ENCODE results near the gene NHSL1. TPM values are rescaled to one million over a fixed set of nuclear protein-coding genes. Genes with fewer than 3 reads are reported as not detected.

Gene NHSL1
- total RNA-seq, 2 donors from 2014 or later: 9.7 to 13.3 TPM

GRCh38 chr6:138502546-138502945, 3.3 kb upstream of the NHSL1 start:
- TF ChIP-seq CTCF (IDR thresholded peaks at IDR 0.05): no peak
- H3K4me1 ChIP-seq (ENCODE audit: control insufficient read depth in 1 of 2, low read depth in 2 of 2): no peaks in the 10 kb centered on the region

GRCh38 chr6:138500867-138501446, 1.7 kb upstream of the NHSL1 start:
- no peak for ATAC-seq (ENCODE audit: insufficient number of reproducible peaks, low FRiP score, low read depth)

More at GRCh38 chr6:138502546-138502945, 3.3 kb upstream of the NHSL1 start:
- no peaks in the 10 kb centered on the region for H3K9me3 ChIP-seq
- H3K27me3 ChIP-seq (replicated peaks; ENCODE audit: insufficient read depth): no peaks in the 10 kb centered on the region
- no peak for DNase-seq (ENCODE audit: low spot score)
- H3K36me3 ChIP-seq: no peaks in the 10 kb centered on the region
- no peak overlapping the region for H3K4me3 ChIP-seq
- H3K27ac ChIP-seq: no peak overlapping the region
- no peak for ATAC-seq (ENCODE audit: insufficient number of reproducible peaks, low FRiP score, low read depth)

GRCh38 chr6:138500045-138500665, 861 bp upstream of the NHSL1 start:
- TF ChIP-seq CTCF (IDR thresholded peaks at IDR 0.05): no peak
- H3K4me3 ChIP-seq: no peak overlapping the region
- no peak for ATAC-seq (ENCODE audit: insufficient number of reproducible peaks, low FRiP score, low read depth)

More at GRCh38 chr6:138500867-138501446, 1.7 kb upstream of the NHSL1 start:
- H3K36me3 ChIP-seq: no peaks in the 10 kb centered on the region
- no peak for TF ChIP-seq CTCF (IDR thresholded peaks at IDR 0.05)
- H3K9me3 ChIP-seq: no peaks in the 10 kb centered on the region
- DNase-seq (ENCODE audit: low spot score): no peak
- H3K27ac ChIP-seq: no peak overlapping the region
- no peaks in the 10 kb centered on the region for H3K27me3 ChIP-seq (replicated peaks; ENCODE audit: insufficient read depth)
- no peaks in the 10 kb centered on the region for H3K4me1 ChIP-seq (ENCODE audit: control insufficient read depth in 1 of 2, low read depth in 2 of 2)
- no peak overlapping the region for H3K4me3 ChIP-seq

GRCh38 chr6:138498629-138499302, 528 bp downstream of the NHSL1 start:
- Histone ChIP-seq H3K27me3 (replicated peaks; ENCODE audit: insufficient read depth) (no peaks in the 10 kb centered on the region), H3K27ac (no peak overlapping the region), H3K9me3 (no peaks in the 10 kb centered on the region), H3K4me1 (ENCODE audit: control insufficient read depth in 1 of 2, low read depth in 2 of 2) (no peaks in the 10 kb centered on the region), H3K36me3 (no peaks in the 10 kb centered on the region), H3K4me3 (no peak overlapping the region)
- DNase-seq (ENCODE audit: low spot score) (no peak), ATAC-seq (ENCODE audit: insufficient number of reproducible peaks, low FRiP score, low read depth) (no peak)
- no peak for TF ChIP-seq CTCF (IDR thresholded peaks at IDR 0.05)

More at GRCh38 chr6:138500045-138500665, 861 bp upstream of the NHSL1 start:
- DNase-seq (ENCODE audit: low spot score): no peak
- no peaks in the 10 kb centered on the region for H3K36me3 ChIP-seq
- H3K4me1 ChIP-seq (ENCODE audit: control insufficient read depth in 1 of 2, low read depth in 2 of 2): no peaks in the 10 kb centered on the region
- H3K27me3 ChIP-seq (replicated peaks; ENCODE audit: insufficient read depth): no peaks in the 10 kb centered on the region
- H3K9me3 ChIP-seq: no peaks in the 10 kb centered on the region
- no peak overlapping the region for H3K27ac ChIP-seq

GRCh38 chr6:138497286-138497685, 2.0 kb downstream of the NHSL1 start:
- no peaks in the 10 kb centered on the region for H3K9me3 ChIP-seq
- DNase-seq (ENCODE audit: low spot score) (no peak), ATAC-seq (ENCODE audit: insufficient number of reproducible peaks, low FRiP score, low read depth) (no peak)
- no peak overlapping the region for H3K27ac ChIP-seq
- H3K36me3 ChIP-seq: no peaks in the 10 kb centered on the region
- TF ChIP-seq CTCF (IDR thresholded peaks at IDR 0.05): no peak
- no peaks in the 10 kb centered on the region for H3K4me1 ChIP-seq (ENCODE audit: control insufficient read depth in 1 of 2, low read depth in 2 of 2)
- H3K4me3 ChIP-seq: no peak overlapping the region
- no peaks in the 10 kb centered on the region for H3K27me3 ChIP-seq (replicated peaks; ENCODE audit: insufficient read depth)
